ENCODE results near the gene FUT3.

FUT3 gene

DNA sequence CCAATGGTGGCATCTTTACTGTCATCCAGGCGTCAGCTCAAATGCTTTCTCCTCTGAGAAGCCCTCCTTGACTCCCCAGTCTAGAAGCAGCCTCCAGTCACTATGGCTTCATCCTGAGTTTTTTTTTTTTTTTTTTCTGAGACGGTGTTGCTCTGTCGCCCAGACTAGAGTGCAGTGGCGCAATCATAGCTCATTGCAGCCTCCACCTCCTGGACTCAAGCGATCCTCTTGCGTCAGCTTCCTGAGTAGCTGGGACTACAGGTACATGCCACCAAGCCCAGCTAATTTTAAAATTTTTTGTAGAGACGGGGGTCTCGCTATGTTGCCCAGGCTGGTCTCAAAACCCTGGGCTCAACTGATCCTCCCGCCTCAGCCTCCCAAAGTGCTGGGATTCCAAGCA is 42.2 kb downstream of the FUT3 start:
- no peaks in the 10 kb centered on the region for H3K27me3 ChIP-seq (ENCODE audit: control insufficient read depth in 2 of 2, insufficient read depth in 2 of 2, low read length in 2 of 2)
- no peak overlapping the region for H3K27ac ChIP-seq (ENCODE audit: low read depth in 2 of 2, low read length in 2 of 2)
- no peak overlapping the region for H3K4me3 ChIP-seq (ENCODE audit: low read length in 2 of 2)
- H3K36me3 ChIP-seq (ENCODE audit: control insufficient read depth in 2 of 2, insufficient read depth in 2 of 2, low read length in 2 of 2), result no peaks in the 10 kb centered on the region
- H3K9me3 ChIP-seq (ENCODE audit: control insufficient read depth in 2 of 2, low read length in 2 of 2), result no peaks in the 10 kb centered on the region
- no peak overlapping the region for H3K9ac ChIP-seq (ENCODE audit: low read depth in 1 of 2, low read length in 2 of 2)
- peaks cover 6% of the 10 kb centered on the region in 2 donors for H3K4me1 ChIP-seq (ENCODE audit: control insufficient read depth in 2 of 2, insufficient read depth in 2 of 2, low read length in 2 of 2)

DNA sequence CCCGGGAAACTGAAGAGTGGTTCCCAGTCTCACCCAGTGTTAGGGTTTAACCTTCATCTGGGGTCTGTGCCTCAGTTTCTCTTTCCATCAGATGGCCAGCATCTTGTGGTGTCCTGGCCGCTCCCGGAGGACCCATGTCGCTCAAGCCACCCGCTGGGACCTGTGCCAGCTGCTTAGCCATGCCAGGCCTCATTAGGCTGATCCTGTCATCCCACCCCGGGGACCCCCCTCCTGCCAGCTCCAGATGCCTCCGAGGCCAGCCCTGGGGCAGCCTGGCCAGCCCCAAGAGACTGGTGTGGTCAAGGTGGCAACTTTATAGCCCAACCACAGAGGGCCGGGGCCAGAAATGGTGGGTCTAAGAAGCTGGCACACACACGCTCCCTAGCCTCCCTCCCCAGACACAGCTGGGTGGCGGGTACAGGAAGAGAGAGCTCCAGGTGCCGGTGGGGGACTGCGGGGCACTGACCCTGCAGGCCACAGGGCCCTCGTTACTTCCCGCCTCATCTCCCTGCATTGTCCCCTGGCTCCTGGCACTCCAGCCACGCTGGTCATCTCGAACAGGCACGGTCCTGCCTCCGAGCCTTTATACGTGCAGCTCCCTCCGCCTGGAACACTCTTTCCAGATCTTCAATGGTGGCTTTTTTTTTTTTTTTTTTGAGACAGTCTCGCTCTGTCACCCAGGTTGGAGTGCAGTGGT is 43.0 kb downstream of the FUT3 start:
- Histone ChIP-seq H3K9ac (ENCODE audit: low read depth in 1 of 2, low read length in 2 of 2) (no peak overlapping the region), H3K36me3 (ENCODE audit: control insufficient read depth in 2 of 2, insufficient read depth in 2 of 2, low read length in 2 of 2) (no peaks in the 10 kb centered on the region), H3K27me3 (ENCODE audit: control insufficient read depth in 2 of 2, insufficient read depth in 2 of 2, low read length in 2 of 2) (peaks cover 0 to 2% of the 10 kb centered on the region in 2 donors), H3K9me3 (ENCODE audit: control insufficient read depth in 2 of 2, low read length in 2 of 2) (no peaks in the 10 kb centered on the region), H3K4me1 (ENCODE audit: control insufficient read depth in 2 of 2, insufficient read depth in 2 of 2, low read length in 2 of 2) (peaks cover 11% of the 10 kb centered on the region in 2 donors), H3K4me3 (ENCODE audit: low read length in 2 of 2) (no peak overlapping the region), H3K27ac (ENCODE audit: low read depth in 2 of 2, low read length in 2 of 2) (no peak overlapping the region)

DNA sequence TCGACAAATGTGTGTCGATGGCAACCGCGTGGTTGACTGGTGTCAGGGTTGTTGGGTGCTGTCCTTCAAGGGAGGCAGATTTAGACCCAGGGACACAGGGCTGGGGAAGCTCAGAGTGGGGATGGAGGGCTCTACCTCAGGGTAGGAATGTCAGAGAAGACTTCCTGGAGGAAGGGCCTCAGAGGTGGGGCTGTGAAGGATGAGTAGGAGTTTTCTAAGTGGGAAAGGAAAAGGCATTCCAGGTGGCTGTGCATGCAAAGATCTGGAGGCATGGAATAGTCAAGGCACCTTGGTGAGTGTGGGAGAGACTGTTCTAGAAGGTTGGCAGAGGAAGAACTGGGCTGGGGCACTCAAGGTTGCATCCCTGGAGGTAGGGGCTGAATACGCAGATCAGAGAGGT is 44.3 kb downstream of the FUT3 start:
- Histone ChIP-seq H3K36me3 (ENCODE audit: control insufficient read depth in 2 of 2, insufficient read depth in 2 of 2, low read length in 2 of 2) (no peaks in the 10 kb centered on the region), H3K4me3 (ENCODE audit: low read length in 2 of 2) (no peak overlapping the region), H3K27ac (ENCODE audit: low read depth in 2 of 2, low read length in 2 of 2) (no peak overlapping the region), H3K27me3 (ENCODE audit: control insufficient read depth in 2 of 2, insufficient read depth in 2 of 2, low read length in 2 of 2) (peaks cover 0 to 2% of the 10 kb centered on the region in 2 donors), H3K9me3 (ENCODE audit: control insufficient read depth in 2 of 2, low read length in 2 of 2) (no peaks in the 10 kb centered on the region), H3K4me1 (ENCODE audit: control insufficient read depth in 2 of 2, insufficient read depth in 2 of 2, low read length in 2 of 2) (peaks cover 11% of the 10 kb centered on the region in 2 donors), H3K9ac (ENCODE audit: low read depth in 1 of 2, low read length in 2 of 2) (no peak overlapping the region)

DNA sequence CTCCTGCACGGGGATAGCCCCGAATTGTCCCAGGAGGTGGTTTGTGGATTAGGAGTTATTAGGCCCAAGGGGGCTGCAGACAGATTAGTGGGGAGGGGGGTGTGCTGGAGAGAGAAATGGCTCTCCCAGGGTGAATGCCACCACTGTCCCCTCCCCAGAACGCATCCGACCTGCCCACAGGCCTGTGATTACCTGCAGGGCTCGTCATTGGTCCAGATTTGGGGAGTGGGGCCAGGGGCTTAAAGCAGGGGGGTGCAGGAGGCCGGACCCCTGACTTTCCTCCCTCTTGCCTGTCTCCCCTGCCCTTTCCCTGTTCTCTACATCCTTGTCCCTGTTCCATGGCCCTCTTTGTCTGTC is 45.1 kb downstream of the FUT3 start:
- Histone ChIP-seq H3K4me1 (ENCODE audit: control insufficient read depth in 2 of 2, insufficient read depth in 2 of 2, low read length in 2 of 2) (peaks cover 11% of the 10 kb centered on the region in 2 donors), H3K4me3 (ENCODE audit: low read length in 2 of 2) (no peak overlapping the region), H3K27me3 (ENCODE audit: control insufficient read depth in 2 of 2, insufficient read depth in 2 of 2, low read length in 2 of 2) (peaks cover 0 to 2% of the 10 kb centered on the region in 2 donors), H3K9me3 (ENCODE audit: control insufficient read depth in 2 of 2, low read length in 2 of 2) (no peaks in the 10 kb centered on the region), H3K27ac (ENCODE audit: low read depth in 2 of 2, low read length in 2 of 2) (no peak overlapping the region), H3K36me3 (ENCODE audit: control insufficient read depth in 2 of 2, insufficient read depth in 2 of 2, low read length in 2 of 2) (no peaks in the 10 kb centered on the region), H3K9ac (ENCODE audit: low read depth in 1 of 2, low read length in 2 of 2) (no peak overlapping the region)

DNA sequence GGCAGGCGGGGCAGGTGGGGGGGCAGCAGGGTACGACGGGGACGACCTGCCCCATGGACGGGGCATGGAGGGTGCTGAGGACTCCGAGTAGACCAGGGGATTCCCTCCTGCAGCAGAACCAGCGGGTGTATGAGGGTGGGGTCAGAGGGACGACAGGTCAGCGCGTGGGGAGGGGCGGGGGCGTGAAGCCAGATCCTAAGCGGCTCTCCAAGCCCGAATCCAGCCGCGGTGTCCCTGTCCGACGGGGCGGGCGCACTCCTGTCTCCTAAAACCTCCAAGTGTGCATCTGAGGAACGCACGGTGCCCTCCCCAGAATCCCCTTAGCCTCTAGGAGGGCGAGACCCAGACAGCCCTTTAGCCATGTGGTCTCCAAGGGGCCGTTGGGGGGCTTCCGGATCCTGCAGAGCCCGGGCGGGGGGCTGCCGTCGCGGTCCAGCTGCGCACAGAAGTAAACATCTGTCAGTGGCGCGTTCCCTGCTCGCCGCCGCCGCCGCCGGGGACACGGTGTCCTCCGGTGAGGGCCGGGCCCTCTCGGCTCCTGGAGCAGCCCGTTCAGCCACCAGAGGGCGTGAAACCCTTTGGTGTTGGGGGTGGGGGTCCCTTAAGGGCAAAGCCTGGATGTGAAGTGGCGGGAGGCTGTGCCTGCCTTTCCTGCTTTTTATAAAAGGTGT is 45.7 kb downstream of the FUT3 start:
- peak overlapping the region; percentile 12 to 14 for H3K9ac ChIP-seq (ENCODE audit: low read depth in 1 of 2, low read length in 2 of 2)
- peak overlapping the region; percentile 17 to 42 for H3K27ac ChIP-seq (ENCODE audit: low read depth in 2 of 2, low read length in 2 of 2)
- H3K4me3 ChIP-seq (ENCODE audit: low read length in 2 of 2), result peak overlapping the region; percentile 26 to 48
- peaks cover 0 to 2% of the 10 kb centered on the region in 2 donors for H3K27me3 ChIP-seq (ENCODE audit: control insufficient read depth in 2 of 2, insufficient read depth in 2 of 2, low read length in 2 of 2)
- no peaks in the 10 kb centered on the region for H3K36me3 ChIP-seq (ENCODE audit: control insufficient read depth in 2 of 2, insufficient read depth in 2 of 2, low read length in 2 of 2)
- H3K9me3 ChIP-seq (ENCODE audit: control insufficient read depth in 2 of 2, low read length in 2 of 2), result no peaks in the 10 kb centered on the region
- H3K4me1 ChIP-seq (ENCODE audit: control insufficient read depth in 2 of 2, insufficient read depth in 2 of 2, low read length in 2 of 2), result peaks cover 11% of the 10 kb centered on the region in 2 donors

DNA sequence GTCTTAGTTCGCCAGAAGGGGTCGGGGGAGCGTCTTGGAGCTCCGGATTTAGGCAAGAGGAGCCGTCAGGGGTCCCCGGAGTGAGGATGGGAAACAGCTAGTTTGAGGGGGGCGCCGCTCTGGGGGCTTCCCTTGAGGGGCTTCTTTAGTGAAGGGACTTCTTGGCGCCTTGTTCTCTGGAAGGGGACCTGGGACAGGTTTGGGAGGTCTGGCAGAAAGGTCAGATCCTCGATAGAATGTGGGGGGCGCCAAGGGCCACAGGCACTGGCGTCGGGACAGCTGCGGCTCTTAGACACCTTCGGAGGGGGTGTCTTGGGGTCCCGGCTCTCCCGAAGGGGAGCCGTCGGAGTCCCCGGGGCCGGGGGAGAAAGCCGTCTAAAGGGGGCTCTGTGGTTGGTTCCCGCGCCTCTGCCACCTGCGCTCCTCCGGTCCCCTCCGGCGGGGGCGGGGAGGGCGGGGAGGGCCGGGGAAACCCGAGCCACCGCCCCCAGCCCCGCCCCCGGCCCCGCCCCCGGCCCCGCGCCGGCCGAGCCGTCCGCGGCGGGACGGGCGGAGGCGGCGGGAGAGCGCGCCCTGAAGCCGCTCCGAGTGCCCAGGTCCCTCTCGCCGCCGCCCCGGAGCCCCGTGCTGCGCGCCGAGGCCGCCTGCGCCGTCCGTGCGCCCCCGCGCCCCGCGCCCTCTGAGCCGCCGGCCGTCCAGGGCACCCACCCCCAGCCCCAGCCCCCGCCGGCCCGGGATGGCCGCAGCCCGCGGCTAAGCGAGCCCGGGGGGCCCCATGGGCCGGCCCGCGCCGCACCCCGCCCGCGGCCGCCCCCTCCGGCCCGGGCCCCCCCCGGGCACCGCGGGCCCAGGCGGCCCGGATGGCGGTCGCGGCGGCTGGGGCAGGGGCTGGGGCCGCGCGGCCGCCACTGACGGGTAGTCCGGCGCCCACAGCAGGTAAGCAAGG is 46.5 kb downstream of the FUT3 start, which contains the start of gene NRTN:
Gene NRTN (plus strand): TSS at position 552 of the 946 bp plus-strand sequence. CDS start 19,099 bp downstream, outside the sequence.
- H3K36me3 ChIP-seq (ENCODE audit: control insufficient read depth in 2 of 2, insufficient read depth in 2 of 2, low read length in 2 of 2), result no peaks in the 10 kb centered on the region
- peak within 1 kb of the TSS; percentile 17 to 42 for H3K27ac ChIP-seq (ENCODE audit: low read depth in 2 of 2, low read length in 2 of 2)
- peak within 1 kb of the TSS; percentile 48 to 62 for H3K4me3 ChIP-seq (ENCODE audit: low read length in 2 of 2)
- peaks cover 11% of the 10 kb centered on the region in 2 donors for H3K4me1 ChIP-seq (ENCODE audit: control insufficient read depth in 2 of 2, insufficient read depth in 2 of 2, low read length in 2 of 2)
- H3K27me3 ChIP-seq (ENCODE audit: control insufficient read depth in 2 of 2, insufficient read depth in 2 of 2, low read length in 2 of 2), result peaks cover 0 to 2% of the 10 kb centered on the region in 2 donors
- H3K9me3 ChIP-seq (ENCODE audit: control insufficient read depth in 2 of 2, low read length in 2 of 2), result no peaks in the 10 kb centered on the region
- H3K9ac ChIP-seq (ENCODE audit: low read depth in 1 of 2, low read length in 2 of 2), result peak within 1 kb of the TSS; percentile 14 to 48

DNA sequence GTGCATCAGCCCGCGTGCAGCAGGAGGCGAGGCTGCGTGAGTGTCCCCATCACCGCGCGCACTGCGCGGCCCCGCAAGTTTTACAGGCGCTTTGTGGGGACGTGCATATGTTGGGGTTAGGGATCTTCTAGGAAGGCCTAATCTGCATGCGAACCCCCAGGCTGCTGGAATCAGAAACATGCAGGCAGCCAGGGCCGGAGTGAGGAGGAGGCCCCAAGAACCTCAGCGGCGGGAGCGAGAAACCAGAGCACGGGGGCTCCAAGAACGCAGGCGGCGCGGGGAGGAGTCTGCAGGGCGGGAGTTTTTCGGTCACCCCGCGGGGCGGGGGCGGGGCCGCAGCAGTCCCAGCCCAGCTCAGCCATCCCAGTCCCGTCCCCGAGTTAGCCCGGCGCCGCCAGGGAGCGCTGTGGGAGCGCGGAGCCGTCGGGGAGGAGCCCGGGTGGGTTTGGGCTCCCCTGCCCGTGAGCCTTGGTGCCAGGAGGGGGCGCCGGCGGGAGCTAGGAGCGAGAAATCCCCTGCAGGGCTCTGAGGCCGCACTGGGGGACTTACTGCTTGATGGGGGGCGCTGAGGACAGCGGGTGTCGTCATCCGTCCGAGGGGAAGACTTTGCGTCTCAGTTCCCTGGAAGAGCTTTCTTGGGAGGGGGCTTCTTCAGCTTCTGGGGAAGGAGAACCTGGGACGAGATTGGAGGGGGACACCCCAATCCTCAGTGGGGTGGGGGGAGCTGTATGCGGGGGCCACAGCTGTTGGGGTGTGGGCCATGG is 47.3 kb downstream of the FUT3 start:
- no peaks in the 10 kb centered on the region for H3K9me3 ChIP-seq (ENCODE audit: control insufficient read depth in 2 of 2, low read length in 2 of 2)
- peak overlapping the region; percentile 11 to 32 for H3K9ac ChIP-seq (ENCODE audit: low read depth in 1 of 2, low read length in 2 of 2)
- peak overlapping the region; percentile 42 to 62 for H3K4me3 ChIP-seq (ENCODE audit: low read length in 2 of 2)
- H3K27ac ChIP-seq (ENCODE audit: low read depth in 2 of 2, low read length in 2 of 2), result no peak overlapping the region
- peaks cover 11% of the 10 kb centered on the region in 2 donors for H3K4me1 ChIP-seq (ENCODE audit: control insufficient read depth in 2 of 2, insufficient read depth in 2 of 2, low read length in 2 of 2)
- H3K27me3 ChIP-seq (ENCODE audit: control insufficient read depth in 2 of 2, insufficient read depth in 2 of 2, low read length in 2 of 2), result peaks cover 2 to 3% of the 10 kb centered on the region in 2 donors
- H3K36me3 ChIP-seq (ENCODE audit: control insufficient read depth in 2 of 2, insufficient read depth in 2 of 2, low read length in 2 of 2), result no peaks in the 10 kb centered on the region

DNA sequence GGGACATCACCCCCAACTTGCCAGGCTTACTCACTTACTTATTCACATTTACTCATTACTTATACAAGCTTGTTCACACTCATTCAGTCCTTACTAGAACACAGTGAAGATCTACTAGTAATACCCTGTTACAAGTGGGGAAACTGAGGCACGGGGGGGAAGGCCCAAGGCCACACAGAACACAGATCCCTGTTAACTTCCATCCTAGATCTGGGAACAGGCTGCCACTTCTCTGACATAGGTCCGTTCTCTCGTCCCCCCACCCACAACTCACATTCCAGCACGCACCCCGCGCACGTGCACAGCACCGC is 47.9 kb downstream of the FUT3 start:
- peak overlapping the region; percentile 11 to 32 for H3K9ac ChIP-seq (ENCODE audit: low read depth in 1 of 2, low read length in 2 of 2)
- H3K4me3 ChIP-seq (ENCODE audit: low read length in 2 of 2), result peak overlapping the region; percentile 42 to 62
- H3K27ac ChIP-seq (ENCODE audit: low read depth in 2 of 2, low read length in 2 of 2), result no peak overlapping the region
- H3K27me3 ChIP-seq (ENCODE audit: control insufficient read depth in 2 of 2, insufficient read depth in 2 of 2, low read length in 2 of 2), result peaks cover 2 to 3% of the 10 kb centered on the region in 2 donors
- no peaks in the 10 kb centered on the region for H3K36me3 ChIP-seq (ENCODE audit: control insufficient read depth in 2 of 2, insufficient read depth in 2 of 2, low read length in 2 of 2)
- H3K4me1 ChIP-seq (ENCODE audit: control insufficient read depth in 2 of 2, insufficient read depth in 2 of 2, low read length in 2 of 2), result peaks cover 11% of the 10 kb centered on the region in 2 donors
- no peaks in the 10 kb centered on the region for H3K9me3 ChIP-seq (ENCODE audit: control insufficient read depth in 2 of 2, low read length in 2 of 2)

DNA sequence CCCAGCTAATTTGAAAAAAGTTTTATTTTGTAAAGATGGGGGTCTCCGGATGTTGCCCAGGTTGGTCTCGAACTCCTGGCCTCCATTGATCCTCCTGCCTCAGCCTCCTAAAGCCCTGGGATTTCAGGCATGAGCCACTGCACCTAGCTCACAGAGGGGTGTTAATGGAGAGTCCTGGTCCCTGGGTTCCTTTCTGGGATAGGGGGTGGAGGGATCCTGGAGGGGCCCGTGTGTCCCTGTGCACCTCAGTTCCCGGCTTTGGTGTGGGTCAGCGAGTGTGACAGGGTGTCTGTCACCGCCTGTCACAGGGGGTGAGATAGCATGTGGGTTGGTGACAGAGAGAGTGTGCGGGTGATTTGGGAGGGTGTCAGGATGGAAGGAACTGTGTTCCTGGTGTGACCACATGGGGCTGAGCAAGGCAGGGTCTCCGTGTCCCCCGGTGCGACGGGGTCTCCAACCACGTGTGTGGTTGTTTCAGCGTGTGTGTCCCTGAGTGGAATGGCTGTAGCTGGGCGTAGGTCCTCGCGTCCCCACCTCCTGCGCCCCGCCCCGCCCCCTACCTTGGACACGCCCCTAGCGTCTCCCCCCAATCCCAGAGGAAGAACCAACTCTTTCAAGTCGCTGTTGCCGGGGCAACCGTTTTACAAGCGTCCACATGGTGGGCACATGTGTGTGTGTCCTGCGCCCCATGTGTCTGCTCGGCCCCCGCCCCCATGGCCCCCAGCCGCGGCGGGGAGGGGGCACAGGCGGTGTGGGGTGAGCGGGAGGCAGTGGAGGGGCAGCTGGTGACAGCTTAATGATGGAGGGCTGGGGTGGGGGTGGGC is 49.2 kb downstream of the FUT3 start:
- Histone ChIP-seq H3K9ac (ENCODE audit: low read depth in 1 of 2, low read length in 2 of 2) (no peak overlapping the region), H3K36me3 (ENCODE audit: control insufficient read depth in 2 of 2, insufficient read depth in 2 of 2, low read length in 2 of 2) (no peaks in the 10 kb centered on the region), H3K9me3 (ENCODE audit: control insufficient read depth in 2 of 2, low read length in 2 of 2) (no peaks in the 10 kb centered on the region), H3K4me1 (ENCODE audit: control insufficient read depth in 2 of 2, insufficient read depth in 2 of 2, low read length in 2 of 2) (peaks cover 11% of the 10 kb centered on the region in 2 donors), H3K4me3 (ENCODE audit: low read length in 2 of 2) (no peak overlapping the region), H3K27me3 (ENCODE audit: control insufficient read depth in 2 of 2, insufficient read depth in 2 of 2, low read length in 2 of 2) (peaks cover 2 to 3% of the 10 kb centered on the region in 2 donors), H3K27ac (ENCODE audit: low read depth in 2 of 2, low read length in 2 of 2) (no peak overlapping the region)

All from mucosa of rectum (tissue), 2 donors.